SK-N-SH (cell line): ENCODE measurements around the gene CIBAR2. TPM values are rescaled to one million over a fixed set of nuclear protein-coding genes. Genes with fewer than 3 reads are reported as not detected.

Experiments
- CTCF ChIA-PET: fragments of 300-600, 350-600 bp; formaldehyde crosslinking; extraction: SDS; loops from one replicate; lab custom pipeline; 2021; lab: Yijun Ruan, JAX
- POLR2A ChIA-PET: fragments of 350-600 bp; sonication (Branson Sonifier 250); formaldehyde crosslinking; extraction: SDS; loops from one replicate; lab custom pipeline; 2020; ENCODE audit warnings: antibody characterized with exemption, inconsistent platforms; lab: Yijun Ruan, JAX
- DNase-seq: peaks from one replicate; pipeline ENCODE4 v3.0.0; 2012
- H2AFZ ChIP-seq: fragments of 200-600 bp; sonication (generic); 2 replicates; pipeline ENCODE4 v1.8.1; 2016; ENCODE audit warnings: antibody characterized with exemption, mild to moderate bottlenecking, low read depth
- H3F3A ChIP-seq: fragments of 200-600 bp; sonication (generic); replicated peaks from 2 replicates; pipeline ENCODE3; 2016; ENCODE audit warnings: antibody characterized with exemption, mild to moderate bottlenecking; ENCODE audit not compliant: insufficient read depth
- H3K27ac ChIP-seq, 2 experiments: fragments of 200-500 bp in 1 of 2; fragments of 200-600 bp in 1 of 2; sonication (Bioruptor generic) in 1 of 2; sonication (generic), shearing (Covaris generic) in 1 of 2; 2 replicates each; pipeline versions ENCODE4 v1.5.1 to v1.6.1; 2014 to 2016; ENCODE audit warnings: low read depth in 2 of 2, inconsistent platforms in 1 of 2, low read length in 1 of 2, mild to moderate bottlenecking in 1 of 2, mixed read lengths in 1 of 2
- H3K27me3 ChIP-seq: fragments of 200-600 bp; sonication (generic), shearing (Covaris generic); 2 replicates; pipeline ENCODE4 v1.6.1; 2016; ENCODE audit warnings: mixed run types; ENCODE audit not compliant: insufficient read depth
- H3K36me3 ChIP-seq, 2 experiments: fragments of 200-500 bp in 1 of 2; fragments of 200-600 bp in 1 of 2; sonication (Bioruptor generic) in 1 of 2; sonication (generic) in 1 of 2; replicated peaks in 1 of 2; 2 replicates each; pipeline versions ENCODE3 to v1.5.1; 2014 to 2016; ENCODE audit warnings: low read length in 1 of 2, mild to moderate bottlenecking in 1 of 2; ENCODE audit not compliant: insufficient read depth in 2 of 2, control insufficient read depth in 1 of 2
- H3K4me1 ChIP-seq, 2 experiments: fragments of 200-500 bp in 1 of 2; fragments of 200-600 bp in 1 of 2; sonication (Bioruptor generic) in 1 of 2; sonication (generic), shearing (Covaris generic) in 1 of 2; 2 replicates each; pipeline versions ENCODE4 v1.5.1 to v1.6.1; 2014 to 2016; ENCODE audit warnings: low read depth in 1 of 2, low read length in 1 of 2, mixed run types in 1 of 2; ENCODE audit not compliant: insufficient read depth in 2 of 2, control insufficient read depth in 1 of 2
- H3K4me2 ChIP-seq: fragments of 200-600 bp; sonication (generic), shearing (Covaris generic); 2 replicates; pipeline ENCODE4 v1.6.1; 2017; ENCODE audit warnings: mixed run types
- H3K4me3 ChIP-seq, 2 experiments: fragments of 200-500 bp in 1 of 2; fragments of 200-600 bp in 1 of 2; sonication (Bioruptor generic) in 1 of 2; sonication (generic), shearing (Covaris generic) in 1 of 2; 2 replicates each; pipeline versions ENCODE4 v1.5.1 to v1.8.1; 2014 to 2016; ENCODE audit warnings: low read depth in 2 of 2, inconsistent platforms in 1 of 2, low read length in 1 of 2, mild to moderate bottlenecking in 1 of 2, mixed read lengths in 1 of 2, moderate library complexity in 1 of 2
- H3K79me2 ChIP-seq: fragments of 200-600 bp; sonication (generic); 2 replicates; pipeline ENCODE4 v1.8.1; 2017; ENCODE audit warnings: mild to moderate bottlenecking; ENCODE audit not compliant: insufficient read depth
- H3K9ac ChIP-seq: fragments of 200-600 bp; sonication (generic); 2 replicates; pipeline ENCODE4 v1.6.1; 2017; ENCODE audit warnings: mixed run types
- H3K9me2 ChIP-seq: fragments of 200-600 bp; sonication (generic); 2 replicates; pipeline ENCODE4 v1.6.1; 2017; ENCODE audit warnings: mixed run types
- H3K9me3 ChIP-seq: fragments of 200-600 bp; sonication (generic); 2 replicates; pipeline ENCODE4 v1.6.1; 2017; ENCODE audit warnings: mixed run types, mild to moderate bottlenecking, moderate library complexity
- H4K20me1 ChIP-seq: fragments of 200-600 bp; sonication (generic); 2 replicates; pipeline ENCODE4 v1.6.1; 2017; ENCODE audit warnings: mild to moderate bottlenecking, mixed run types; ENCODE audit not compliant: insufficient read depth
- CHD2 ChIP-seq: fragments of 150-350 bp; IDR thresholded peaks from 2 replicates; pipeline ENCODE4 v1.6.1; 2018; ENCODE audit warnings: low read length; ENCODE audit not compliant: partially characterized antibody
- EZH2phosphoT487 ChIP-seq: fragments of 200-600 bp; sonication (generic); IDR thresholded peaks from 2 replicates; pipeline ENCODE4 v1.6.1; 2017; ENCODE audit warnings: low read depth, mixed run types, mild to moderate bottlenecking, antibody characterized with exemption, moderate library complexity, borderline replicate concordance
- FOSL2 ChIP-seq: IDR thresholded peaks from 2 replicates; pipeline ENCODE4 v1.4.0; 2012; ENCODE audit warnings: low read depth, mild to moderate bottlenecking, moderate library complexity, borderline replicate concordance
- FOXM1 ChIP-seq: IDR thresholded peaks from 2 replicates; pipeline ENCODE4 v1.4.0; 2012; ENCODE audit warnings: low read depth, mild to moderate bottlenecking
- IRF3 ChIP-seq: fragments of 150-350 bp; IDR thresholded peaks from 2 replicates; pipeline ENCODE4 v1.6.1; 2016; ENCODE audit warnings: mild to moderate bottlenecking, low read depth, low read length
- NFIC ChIP-seq: IDR thresholded peaks from 2 replicates; pipeline ENCODE4 v1.4.0; 2012; ENCODE audit warnings: borderline replicate concordance
- NRF1 ChIP-seq: IDR thresholded peaks from 2 replicates; pipeline ENCODE4 v1.6.1; 2012; ENCODE audit warnings: low read depth, mild to moderate bottlenecking, low read length
- REST ChIP-seq: IDR thresholded peaks from 2 replicates; pipeline ENCODE4 v1.6.1; 2012; ENCODE audit warnings: mild to moderate bottlenecking, low read depth, low read length, moderate library complexity
- RXRA ChIP-seq: IDR thresholded peaks from 2 replicates; pipeline ENCODE4 v1.4.0; 2012; ENCODE audit warnings: low read depth, mild to moderate bottlenecking, borderline replicate concordance
- SIN3A ChIP-seq: IDR thresholded peaks from 2 replicates; pipeline ENCODE4 v1.6.1; 2012; ENCODE audit warnings: low read depth, mild to moderate bottlenecking, low read length, moderate library complexity, borderline replicate concordance
- TAF1 ChIP-seq: IDR thresholded peaks from 2 replicates; pipeline ENCODE4 v1.6.1; 2012; ENCODE audit warnings: low read depth, mild to moderate bottlenecking, low read length, moderate library complexity, borderline replicate concordance
- TEAD4 ChIP-seq: IDR thresholded peaks from 2 replicates; pipeline ENCODE4 v1.4.0; 2012; ENCODE audit warnings: mild to moderate bottlenecking, borderline replicate concordance; ENCODE audit not compliant: insufficient read depth
- USF1 ChIP-seq: IDR thresholded peaks from 2 replicates; pipeline ENCODE4 v1.4.0; 2012; ENCODE audit warnings: low read depth, borderline replicate concordance
- ZBTB33 ChIP-seq: IDR thresholded peaks from 2 replicates; pipeline ENCODE4 v1.4.0; 2012; ENCODE audit warnings: low read depth, borderline replicate concordance
- WGBS: methylation state at CpG from one replicate; pipeline ENCODE4 v1.1.6; 2017; ENCODE audit warnings: low lambda C conversion rate; 5-methylcytosine and 5-hydroxymethylcytosine counted together
- polyA plus RNA-seq, 3 experiments: library from polyadenylated mRNA; depleted of rRNA; stranded (reverse); fragments of >200 nt; gene quantifications; 2 replicates each; pipeline ENCODE4 v1.2.3, GENCODE V29; 2012

The CIBAR2 gene
- polyA plus RNA-seq, 1 of the 3 experiments (the other 2 are of a cell fraction): 0.15 TPM

- H3K27ac ChIP-seq: no peak overlapping the region
- no peaks in the 10 kb centered on the region for H3K79me2 ChIP-seq
- H2AFZ ChIP-seq: no peak overlapping the region
- no peaks in the 10 kb centered on the region for H3F3A ChIP-seq
- H3K9ac ChIP-seq: no peak overlapping the region
- H3K4me1 ChIP-seq: peaks cover 0 to 4% of the 10 kb centered on the region in 2 experiments; a peak in 1 of 4 replicates
- no peaks in the 10 kb centered on the region for H3K9me3 ChIP-seq
- CTCF ChIA-PET: interaction anchor here (0.8 kb wide), 1 partner anchor 327 kb away, joined by 3 read pairs; no protein-coding TSS in a partner anchor
- no peak overlapping the region for H3K4me2 ChIP-seq
- H3K27me3 ChIP-seq: no peaks in the 10 kb centered on the region
- POLR2A ChIA-PET: interaction anchor here (0.6 kb wide), 1 partner anchor 1153 kb away, joined by 3 read pairs; no protein-coding TSS in a partner anchor
- H4K20me1 ChIP-seq: no peaks in the 10 kb centered on the region
- TF ChIP-seq ZBTB33 (no peak), FOXM1 (no peak), NRF1 (no peak), REST (no peak), FOSL2 (no peak), TEAD4 (no peak), CHD2 (no peak), TAF1 (no peak), IRF3 (no peak), NFIC (no peak), RXRA (no peak), USF1 (no peak), SIN3A (no peak), EZH2phosphoT487 (no peak)
- TF ChIP-seq, all 33 proteins: peak for 0
- Histone ChIP-seq H3K36me3 (peaks cover 0 to 3% of the 10 kb centered on the region in 2 experiments), H3K9me2 (no peaks in the 10 kb centered on the region), H3K4me3 (no peak overlapping the region)
- DNase-seq: no peak
- whole genome bisulfite sequencing: 89% methylated on average over 9 of the region's 9 CpGs
Measured at GRCh38 chr16:85081038-85081437, 31.2 kb downstream of the CIBAR2 start.
